ENCODE measurements around the gene ADAMTS12. TPM values are rescaled to one million over a fixed set of nuclear protein-coding genes. Genes with fewer than 3 reads are reported as not detected.
A peak's percentile ranks its signal among the peaks of the same experiment; 100 is the strongest.
"Not testable (repeated sequence)": the region's sequence is repeated elsewhere in the genome, so short reads cannot be mapped to it uniquely, and the experiment has no call there.

Gene ADAMTS12
- total RNA-seq, 1 donor from 2014 or later: 2.1 TPM

DNA sequence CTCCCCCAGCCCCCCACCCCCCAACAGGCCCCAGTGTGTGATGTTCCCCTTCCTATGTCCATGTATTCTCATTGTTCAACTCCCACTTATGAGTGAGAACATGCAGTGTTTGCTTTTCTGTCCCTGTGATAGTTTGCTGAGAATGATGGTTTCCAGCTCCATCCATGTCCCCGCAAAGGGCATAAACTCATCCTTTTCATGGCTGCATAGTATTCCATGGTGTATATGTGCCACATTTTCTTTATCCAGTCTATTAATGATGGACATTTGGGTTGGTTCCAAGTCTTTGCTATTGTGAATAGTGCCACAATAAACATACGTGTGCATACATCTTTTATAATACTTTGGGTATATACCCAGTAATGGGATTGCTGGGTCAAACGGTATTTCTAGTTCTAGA, 23.1 kb upstream of the ADAMTS12 start:
- DNase-seq (ENCODE audit: missing footprints); intact Hi-C loops (cut with DNase I); ATAC-seq: not testable (repeated sequence)

DNA sequence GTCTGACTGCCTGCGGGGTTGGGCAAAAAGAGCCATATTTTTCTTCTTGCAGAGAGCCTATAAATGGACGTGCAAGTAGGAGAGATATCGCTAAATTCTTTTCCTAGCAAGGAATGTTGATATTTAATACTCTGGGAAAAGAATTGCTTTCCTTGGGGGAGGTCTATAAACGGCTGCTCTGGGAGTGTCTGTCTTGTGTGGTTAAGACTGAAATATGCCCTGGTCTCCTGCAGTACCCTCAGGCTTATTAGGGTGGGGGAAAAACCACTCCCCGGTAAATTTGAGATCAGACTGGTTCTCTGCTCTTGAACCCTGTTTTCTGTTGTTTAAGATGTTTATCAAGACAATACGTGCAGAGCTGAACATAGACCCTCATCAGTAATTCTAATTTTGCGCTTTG, 14.5 kb upstream of the ADAMTS12 start:
- intact Hi-C loops (cut with DNase I); DNase-seq (ENCODE audit: missing footprints); ATAC-seq: not testable (repeated sequence)

DNA sequence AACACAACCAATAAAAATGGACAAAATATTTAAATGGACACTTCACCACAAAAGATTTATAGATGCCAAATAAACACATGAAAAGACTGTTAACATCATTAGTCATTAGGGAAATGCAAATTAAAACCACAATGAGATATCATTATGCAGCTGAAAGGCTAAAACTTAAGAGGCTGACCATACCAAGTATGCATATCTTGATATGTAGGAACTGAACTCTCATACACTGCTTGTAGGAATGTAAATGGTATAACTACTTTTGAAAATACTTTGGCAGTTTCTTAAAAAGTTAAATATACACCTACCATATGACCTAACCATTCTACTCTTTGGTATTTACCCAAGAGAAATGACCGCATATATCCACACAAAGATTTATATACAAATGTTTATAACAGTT, 13.6 kb upstream of the ADAMTS12 start:
- no peak for DNase-seq (ENCODE audit: missing footprints)
- ATAC-seq: no peak
- intact Hi-C loops (cut with DNase I): no loop called here

DNA sequence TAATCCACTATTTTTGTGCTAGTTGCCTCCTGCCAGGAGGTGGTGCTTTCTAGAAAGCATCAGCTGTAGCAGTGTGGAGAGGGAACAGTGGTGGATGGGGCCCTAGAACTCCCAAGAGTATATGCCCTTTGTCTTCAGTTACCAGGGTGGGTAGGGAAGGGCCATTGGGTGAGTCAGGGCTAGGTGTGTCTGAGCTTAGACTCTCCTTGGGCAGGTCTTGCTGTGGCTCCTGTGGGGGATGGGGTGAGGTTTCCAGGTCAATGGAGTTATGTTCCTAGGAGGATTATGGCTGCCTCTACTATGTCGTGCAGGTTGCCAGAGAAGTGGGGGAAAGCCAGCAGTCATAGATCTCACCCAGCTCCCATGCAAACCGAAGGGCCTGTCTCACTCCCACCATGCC, 11.3 kb upstream of the ADAMTS12 start:
- ATAC-seq (no peak), DNase-seq (ENCODE audit: missing footprints) (no peak)
- intact Hi-C loops (cut with DNase I): no loop called here

DNA sequence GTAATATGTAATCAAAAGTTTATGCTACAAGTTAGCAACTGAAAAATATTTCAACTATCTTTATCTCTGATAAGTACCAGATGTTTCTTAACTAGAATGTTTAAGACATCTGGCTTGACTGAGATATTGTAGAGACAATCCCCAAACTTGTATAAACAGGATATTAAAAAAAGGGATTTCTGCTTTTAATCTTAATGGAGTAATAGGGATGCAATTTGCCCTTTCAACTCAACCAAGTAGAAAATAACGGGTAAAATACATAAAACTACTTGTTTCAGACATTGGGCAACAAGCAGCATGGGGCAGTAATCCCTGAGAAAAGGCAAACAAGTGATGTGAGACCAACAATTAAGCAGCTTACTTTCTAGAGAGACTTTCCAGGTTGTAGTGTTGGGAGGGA, 9.4 kb upstream of the ADAMTS12 start:
- intact Hi-C loops (cut with DNase I): no loop called here
- no peak for DNase-seq (ENCODE audit: missing footprints)
- ATAC-seq: no peak

DNA sequence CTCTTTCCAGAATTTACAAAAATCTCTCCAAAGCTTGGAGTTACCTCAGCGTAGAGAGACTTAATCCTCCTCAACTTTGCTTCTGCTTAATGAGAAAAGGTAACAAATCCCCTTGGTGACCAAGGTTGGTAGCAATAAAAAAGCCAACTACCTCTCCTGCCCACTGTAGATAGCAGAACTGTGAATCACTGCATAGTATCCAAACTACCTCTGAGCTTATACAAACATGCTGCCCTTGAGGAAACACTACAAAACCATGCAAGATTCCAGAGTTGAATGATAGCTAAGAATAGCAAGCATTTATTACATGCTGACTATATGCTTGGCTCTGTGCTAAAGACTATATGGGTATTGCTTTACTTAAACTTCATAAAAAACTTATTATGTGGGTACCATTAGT, 2.8 kb upstream of the ADAMTS12 start:
- DNase-seq (ENCODE audit: missing footprints): no peak
- ATAC-seq: no peak
- intact Hi-C loops (cut with DNase I): no loop called here

DNA sequence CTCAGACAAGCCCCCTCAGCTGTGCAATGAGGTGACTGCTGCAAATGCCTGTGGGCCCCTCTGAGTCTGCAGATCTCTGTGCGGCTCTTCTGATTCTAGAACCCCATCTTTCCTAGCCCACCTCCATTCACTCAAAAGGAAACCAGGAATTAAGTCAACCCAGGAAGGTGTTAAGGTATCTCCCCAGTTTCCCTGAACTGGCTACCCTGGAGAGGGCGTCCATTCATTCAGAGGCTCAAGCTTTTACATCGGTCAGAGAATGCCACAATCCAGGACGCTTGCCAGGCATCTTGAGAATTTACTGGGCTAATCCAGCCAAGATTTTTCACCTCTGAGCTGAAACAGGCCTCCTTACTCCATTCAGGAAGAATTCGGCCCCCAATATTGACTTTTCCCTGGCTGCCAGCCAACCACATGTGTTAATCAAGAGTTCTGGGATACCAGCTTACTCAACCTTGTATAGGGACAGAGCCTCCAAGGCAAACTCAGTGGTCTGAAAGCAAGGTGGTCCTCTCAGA, 889 bp upstream of the ADAMTS12 start:
- ATAC-seq: no peak
- intact Hi-C loops (cut with DNase I): no loop called here
- no peak for DNase-seq (ENCODE audit: missing footprints)

DNA sequence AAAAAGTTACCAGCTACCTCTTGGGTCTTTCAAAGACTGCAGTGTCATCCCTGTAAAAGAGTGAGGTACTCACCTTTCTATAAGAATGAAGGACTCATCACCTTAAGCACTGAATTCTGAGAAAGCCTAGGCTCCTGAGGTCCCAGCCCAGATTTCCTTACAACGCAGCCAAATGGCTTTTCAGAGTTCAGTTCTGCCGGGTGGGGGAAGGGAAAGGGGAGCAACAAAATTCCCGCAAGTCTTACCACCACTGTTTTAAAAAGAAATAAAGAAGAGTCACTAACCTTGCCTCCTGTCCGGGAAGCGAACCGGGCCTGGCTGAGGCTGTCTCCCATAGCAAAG, 373 bp downstream of the ADAMTS12 start:
- intact Hi-C loops (cut with DNase I): no loop called here
- DNase-seq (ENCODE audit: missing footprints): no peak
- ATAC-seq: no peak

DNA sequence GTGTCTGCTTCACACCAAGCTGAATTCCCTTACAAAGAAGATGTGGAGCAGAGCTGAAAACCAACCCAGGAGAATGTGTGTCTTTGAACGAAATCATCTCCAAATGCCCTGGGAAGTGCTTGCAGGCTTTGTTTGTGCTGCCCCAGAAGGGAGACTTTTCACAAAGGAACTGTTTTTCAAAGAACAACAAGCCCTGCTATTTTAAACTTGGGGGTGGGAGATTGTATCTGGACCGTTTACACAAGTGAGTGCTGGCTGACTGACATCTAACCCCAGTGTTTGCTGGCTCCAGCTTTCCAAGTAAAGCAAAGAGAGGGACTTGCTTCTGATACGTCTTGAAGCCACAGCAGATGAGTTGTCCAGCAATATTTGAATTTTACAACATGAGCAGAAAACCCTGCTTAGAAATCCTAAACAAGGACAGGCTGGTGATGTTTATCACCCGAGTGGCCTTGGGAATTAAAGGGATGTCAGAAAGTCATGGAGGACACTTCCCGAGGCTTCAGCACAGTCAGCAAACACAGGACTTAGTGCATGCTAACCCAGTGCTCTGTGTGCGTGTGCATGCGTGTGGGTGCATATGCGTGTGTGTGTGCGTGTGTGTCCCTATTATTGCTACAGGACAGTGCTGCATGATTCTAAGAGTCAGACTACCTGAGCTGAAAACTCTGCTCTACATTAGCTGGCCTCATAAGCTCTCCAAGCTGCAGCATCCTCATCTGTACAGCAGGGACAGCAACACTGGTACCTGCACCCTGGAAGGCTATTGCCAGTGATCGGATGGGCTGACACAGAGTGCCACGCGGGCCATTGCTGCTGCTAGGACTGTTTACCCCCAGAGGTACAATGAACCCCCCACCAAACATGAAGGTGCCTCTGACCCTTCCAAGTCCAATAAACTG, 1.4 kb downstream of the ADAMTS12 start:
- ATAC-seq (no peak), DNase-seq (ENCODE audit: missing footprints) (no peak)
- intact Hi-C loops (cut with DNase I): no loop called here

DNA sequence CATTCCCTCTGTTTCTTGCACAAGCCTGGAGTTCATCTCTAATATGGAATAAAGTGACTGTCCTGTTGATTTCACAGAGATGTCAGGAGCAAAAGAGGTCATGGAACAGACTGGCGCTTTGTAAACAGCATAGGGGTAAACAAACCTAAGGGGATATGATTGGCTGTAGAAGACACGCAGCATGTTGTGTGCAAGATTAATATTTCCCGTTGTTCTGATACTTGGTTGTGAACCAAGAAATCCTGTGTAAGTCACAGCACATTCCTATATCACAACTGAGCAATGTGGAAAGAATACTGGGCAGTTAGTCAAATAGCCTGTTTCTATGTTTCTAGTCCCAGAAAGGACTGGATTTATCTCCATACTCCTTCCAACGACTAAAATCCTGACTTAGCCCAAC, 3.2 kb downstream of the ADAMTS12 start:
- intact Hi-C loops (cut with DNase I): no loop called here
- no peak for ATAC-seq

DNA sequence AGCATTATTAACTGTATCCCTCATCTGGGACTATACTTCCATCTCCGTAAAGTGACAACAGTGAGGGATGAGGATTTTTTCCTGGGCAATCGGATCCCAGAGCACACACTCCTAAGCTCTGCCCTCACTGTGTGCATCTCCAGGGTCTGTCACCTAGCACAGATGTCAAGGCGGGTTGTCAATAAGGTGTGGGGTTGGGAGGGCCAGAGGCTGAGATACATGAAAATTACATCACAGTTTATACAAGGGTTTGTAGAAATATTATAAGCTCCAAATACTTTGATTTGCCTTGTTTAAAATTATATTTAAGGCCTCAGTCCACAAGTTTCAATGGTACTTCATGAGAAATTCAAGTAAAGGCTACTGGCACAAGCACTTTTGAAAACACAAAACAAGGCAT, 4.5 kb downstream of the ADAMTS12 start:
- no peak for DNase-seq (ENCODE audit: missing footprints)
- intact Hi-C loops (cut with DNase I): no loop called here
- ATAC-seq: no peak

More for the DNA sequence above, 3.2 kb downstream of the ADAMTS12 start:
- no peak for DNase-seq (ENCODE audit: missing footprints)

DNA sequence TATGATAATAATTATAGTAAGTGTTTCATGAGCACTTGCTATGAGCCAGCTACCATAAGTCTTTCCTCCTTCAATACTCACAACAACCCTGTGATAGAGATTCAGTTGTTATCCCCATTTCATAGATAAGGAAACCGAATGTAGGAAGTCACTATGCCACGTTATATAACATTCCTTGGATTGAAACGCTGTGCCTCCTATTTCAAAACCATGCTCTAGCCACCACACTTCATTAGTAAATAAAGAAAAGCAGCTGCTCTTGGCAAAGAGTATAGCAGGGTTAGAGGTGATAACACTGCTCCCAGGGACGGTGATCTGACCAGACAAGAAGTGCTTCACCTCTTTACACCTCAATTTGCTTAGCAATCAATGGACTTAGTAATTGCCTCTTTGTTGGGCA, 5.5 kb downstream of the ADAMTS12 start:
- intact Hi-C loops (cut with DNase I): no loop called here
- no peak for DNase-seq (ENCODE audit: missing footprints)
- no peak for ATAC-seq

DNA sequence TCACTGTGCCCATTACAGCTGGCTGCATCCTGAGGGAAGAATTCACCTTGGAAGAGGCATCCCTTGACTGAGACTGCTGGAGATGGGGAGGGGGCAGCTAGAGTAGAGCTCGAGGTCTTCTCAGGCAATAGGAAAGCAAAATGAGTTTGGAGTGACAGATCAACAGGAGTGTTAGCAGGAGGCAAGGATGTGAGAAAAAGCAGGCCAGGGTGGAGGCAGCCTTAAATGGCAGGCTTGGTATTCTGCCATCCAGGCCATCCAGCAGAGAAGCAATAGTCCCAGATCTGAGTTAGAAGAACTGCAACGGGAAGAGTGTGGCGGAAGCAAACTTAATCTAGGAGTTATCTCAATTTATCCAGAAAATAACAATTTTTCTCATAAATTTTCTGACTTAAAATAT, 6.1 kb downstream of the ADAMTS12 start:
- intact Hi-C loops (cut with DNase I): no loop called here
- DNase-seq (ENCODE audit: missing footprints) (no peak), ATAC-seq (no peak)

DNA sequence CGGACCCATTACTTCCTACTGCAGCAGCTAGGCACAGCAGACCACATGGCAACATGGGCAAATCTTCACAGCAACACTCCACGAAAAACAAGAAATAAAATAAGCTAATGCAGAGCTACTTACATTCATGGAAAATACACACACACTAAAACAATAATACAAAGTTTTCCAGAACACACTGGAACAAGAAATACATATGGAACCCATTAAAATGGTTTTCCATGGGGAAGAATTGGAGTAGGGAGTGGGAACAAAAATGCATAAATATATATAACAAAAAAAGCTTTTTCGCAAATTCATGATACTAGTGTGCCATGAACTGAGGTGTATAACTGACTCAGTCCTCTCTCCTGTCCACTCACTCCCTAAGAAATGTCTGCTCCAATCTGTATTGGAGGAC, 8.3 kb downstream of the ADAMTS12 start:
- intact Hi-C loops (cut with DNase I): no loop called here
- ATAC-seq (no peak), DNase-seq (ENCODE audit: missing footprints) (no peak)

DNA sequence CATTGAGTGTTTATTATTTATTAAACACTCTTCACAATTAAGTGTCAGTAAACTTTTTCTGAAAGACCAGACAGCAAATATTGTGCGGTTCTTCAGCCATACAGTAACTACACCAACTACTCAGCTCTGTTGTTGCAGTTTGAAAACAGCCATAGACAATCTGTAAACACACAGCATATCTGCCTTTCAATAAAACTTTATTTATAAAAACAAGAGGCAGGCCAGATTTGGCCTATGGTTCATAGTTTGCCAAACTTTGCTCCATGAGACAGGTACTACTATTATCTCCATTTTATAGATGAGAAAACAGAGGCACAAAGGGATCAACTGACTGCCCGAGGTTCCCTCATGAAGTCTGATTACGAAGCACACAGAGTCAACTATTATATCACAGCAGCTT, 11.5 kb downstream of the ADAMTS12 start:
- no peak for DNase-seq (ENCODE audit: missing footprints)

DNA sequence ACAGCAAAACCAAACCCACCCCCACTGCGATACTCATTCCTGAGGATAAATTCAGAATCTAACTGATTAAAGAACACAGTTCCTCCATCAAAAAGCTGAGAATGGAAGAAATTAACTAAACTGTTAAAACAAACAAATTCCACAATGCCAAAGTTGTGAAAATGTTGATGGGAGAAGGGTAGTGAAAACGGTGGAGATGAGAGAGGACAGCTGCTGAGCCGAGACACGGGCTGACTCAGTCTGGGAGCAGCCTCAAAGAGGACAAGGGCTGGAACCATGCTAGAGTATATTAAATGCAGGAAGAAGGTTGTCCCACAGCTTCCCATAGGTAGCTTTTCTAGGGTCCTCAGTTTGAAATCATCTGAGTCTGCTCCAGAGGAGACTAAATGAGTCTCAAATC, 14.3 kb downstream of the ADAMTS12 start:
- peak; percentile 79 for ATAC-seq
- intact Hi-C loops (cut with DNase I): no loop called here
- no peak for DNase-seq (ENCODE audit: missing footprints)

More for the DNA sequence above, 11.5 kb downstream of the ADAMTS12 start:
- intact Hi-C loops (cut with DNase I): no loop called here
- no peak for ATAC-seq

DNA sequence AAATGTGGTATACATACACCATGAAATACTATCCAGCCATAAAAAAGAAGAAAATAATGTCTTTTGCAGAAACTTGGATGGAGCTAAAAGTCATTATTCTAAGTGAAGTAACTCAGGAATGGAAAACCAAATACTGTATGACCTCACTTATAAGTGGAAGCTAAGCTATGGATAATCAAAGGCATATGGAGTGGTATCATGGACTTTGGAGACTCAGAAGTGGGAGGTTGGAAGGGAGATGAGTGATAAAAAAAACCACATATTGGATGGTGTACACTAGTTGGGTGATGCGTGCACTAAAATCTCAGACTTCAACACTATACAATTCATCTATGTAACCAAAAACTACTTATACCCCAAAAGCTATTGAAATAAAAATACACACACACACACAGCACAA, 24.5 kb downstream of the ADAMTS12 start:
- DNase-seq (ENCODE audit: missing footprints) (no peak), ATAC-seq (no peak)
- intact Hi-C loops (cut with DNase I): no loop called here

DNA sequence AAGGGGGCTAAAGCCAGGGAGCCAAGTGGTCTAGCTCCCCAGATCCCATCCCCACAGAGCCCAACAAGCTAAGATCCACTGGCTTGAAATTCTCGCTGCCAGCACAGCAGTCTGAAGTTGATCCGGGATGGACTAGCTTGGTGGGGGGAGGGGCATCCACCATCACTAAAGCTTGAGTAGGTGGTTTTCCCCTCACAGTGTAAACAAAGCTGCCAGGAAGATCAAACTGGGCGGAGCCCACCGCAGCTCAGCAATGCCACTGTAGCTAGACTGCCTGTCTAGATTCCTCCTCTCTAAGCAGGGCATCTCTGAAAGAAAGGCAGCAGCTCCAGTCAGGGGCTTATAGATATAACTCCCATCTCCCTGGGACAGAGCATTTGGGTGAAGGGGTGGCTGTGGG, 32.6 kb downstream of the ADAMTS12 start:
- DNase-seq (ENCODE audit: missing footprints); intact Hi-C loops (cut with DNase I); ATAC-seq: not testable (repeated sequence)

DNA sequence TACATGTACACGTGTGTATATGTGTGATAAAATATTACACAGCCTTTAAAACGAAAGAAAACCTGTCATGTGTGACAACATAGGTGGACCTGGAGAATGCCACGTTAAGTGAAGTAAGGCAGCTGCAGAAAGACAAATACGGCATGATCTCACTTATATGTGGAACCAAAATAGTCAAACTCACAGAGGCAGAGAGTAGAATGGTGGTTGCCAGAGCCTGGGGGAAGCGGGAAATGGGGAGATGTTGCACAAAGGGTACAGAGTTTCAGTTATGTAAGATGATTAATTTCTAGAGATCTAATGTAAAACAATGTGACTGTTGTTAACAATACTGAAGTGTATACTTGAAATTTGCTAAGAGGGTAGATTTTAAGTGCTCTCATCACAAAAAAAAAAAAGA, 34.8 kb downstream of the ADAMTS12 start:
- DNase-seq (ENCODE audit: missing footprints) (no peak), ATAC-seq (no peak)
- intact Hi-C loops (cut with DNase I): no loop called here

DNA sequence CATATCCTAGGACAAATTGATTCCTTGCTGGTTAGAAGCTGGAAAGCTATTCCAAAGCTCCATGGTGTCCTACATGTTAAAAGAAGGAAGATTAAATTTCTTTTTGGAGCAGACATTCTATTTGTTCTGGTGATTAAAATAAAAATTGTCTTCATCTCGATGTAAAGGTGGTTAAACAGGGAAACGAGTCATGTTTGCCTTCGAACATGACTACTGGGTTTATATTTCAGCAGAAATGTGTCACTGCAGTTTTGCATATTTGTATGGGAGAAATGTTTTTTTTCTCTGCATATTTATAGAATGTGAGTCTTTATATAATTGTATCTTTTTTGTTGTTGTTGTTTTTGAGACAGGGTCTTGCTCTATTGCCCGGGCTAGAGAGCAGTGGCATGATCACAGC, 36.4 kb downstream of the ADAMTS12 start:
- intact Hi-C loops (cut with DNase I): no loop called here
- no peak for ATAC-seq
- DNase-seq (ENCODE audit: missing footprints): no peak

DNA sequence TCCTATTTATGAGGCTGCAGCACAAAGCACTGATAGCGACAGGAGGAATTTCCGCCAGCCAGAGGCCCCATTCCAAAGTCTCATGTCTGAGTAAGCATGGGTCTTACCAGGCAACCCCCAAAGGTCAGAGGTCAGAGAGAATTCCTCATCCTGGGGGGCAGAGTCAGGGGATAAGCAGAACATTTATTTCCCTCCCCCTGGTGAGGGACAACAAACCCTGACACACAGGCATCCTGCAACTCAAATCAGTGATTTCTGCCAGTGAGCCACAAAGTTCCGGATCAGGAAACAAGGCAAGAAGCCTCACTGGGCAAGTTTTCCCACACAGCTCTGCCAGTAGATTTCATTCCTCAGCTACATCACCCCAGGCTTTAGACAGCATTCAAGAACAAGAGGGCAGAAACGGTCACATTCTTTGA, 37.0 kb downstream of the ADAMTS12 start:
- intact Hi-C loops (cut with DNase I): no loop called here

More for the DNA sequence above, 37.0 kb downstream of the ADAMTS12 start:
- DNase-seq (ENCODE audit: missing footprints) (no peak), ATAC-seq (no peak)

Measured in Right ventricle myocardium inferior (tissue), 1 donor.